K562 (cell line): ENCODE measurements around the gene GSTM2. TPM values are rescaled to one million over a fixed set of nuclear protein-coding genes. Genes with fewer than 3 reads are reported as not detected.

Source experiments
- FOXP1 ChIP-seq: sonication (generic); formaldehyde crosslinking; IDR thresholded peaks from 2 replicates; pipeline ENCODE4 v1.8.0; 2022; ENCODE audit warnings: mild to moderate bottlenecking, missing genetic modification reagents
- GABPB2 ChIP-seq: fragments of 250-450 bp; sonication (Bioruptor Pico); conservative IDR thresholded peaks from 2 replicates; pipeline ENCODE4 v1.5.1; 2021; ENCODE audit warnings: mild to moderate bottlenecking
- KAT2B ChIP-seq: IDR thresholded peaks from one replicate; pipeline ENCODE4 v1.6.1; 2012; ENCODE audit warnings: low read depth, mild to moderate bottlenecking, control low read depth, inconsistent platforms, low read length, moderate library complexity
- KLF1 ChIP-seq: fragments of 450-650 bp; IDR thresholded peaks from 2 replicates; pipeline ENCODE4 v1.6.1; 2016; ENCODE audit warnings: missing genetic modification characterization, missing compliant biosample characterization
- MGA ChIP-seq: fragments of 450-650 bp; IDR thresholded peaks from 2 replicates; pipeline ENCODE4 v1.6.1; 2016; ENCODE audit warnings: mild to moderate bottlenecking, moderate library complexity
- MYC ChIP-seq, 2 experiments: fragments of 250-450 bp in 1 of 2; sonication (Bioruptor Pico) in 1 of 2; IDR thresholded peaks; 2 replicates each; pipeline versions ENCODE4 v1.5.1 to v1.6.1; 2012 to 2021; ENCODE audit warnings: low read depth in 2 of 2, borderline replicate concordance in 1 of 2, improper control_type of control experiment in 1 of 2, low read length in 1 of 2, mild to moderate bottlenecking in 1 of 2, moderate library complexity in 1 of 2
- NR4A1 ChIP-seq, 2 experiments: fragments of 250-450 bp in 1 of 2; fragments of 450-650 bp in 1 of 2; sonication (Bioruptor Pico) in 1 of 2; IDR thresholded peaks; 2 replicates each; pipeline versions ENCODE4 v1.4.0 to v1.6.1; 2016 to 2020; ENCODE audit warnings: mild to moderate bottlenecking in 2 of 2, missing compliant biosample characterization in 1 of 2, missing genetic modification characterization in 1 of 2, moderate library complexity in 1 of 2
- PHF21A ChIP-seq: fragments of 450-650 bp; IDR thresholded peaks from 2 replicates; pipeline ENCODE4 v1.6.1; 2017; ENCODE audit warnings: low read depth, borderline replicate concordance
- RBFOX2 ChIP-seq: fragments of 200-400 bp; formaldehyde crosslinking; IDR thresholded peaks from 2 replicates; pipeline ENCODE4 v1.6.1; 2017; ENCODE audit warnings: low read depth, mild to moderate bottlenecking, low read length, moderate library complexity
- SP2 ChIP-seq: IDR thresholded peaks from 2 replicates; pipeline ENCODE4 v1.6.1; 2011; ENCODE audit warnings: mild to moderate bottlenecking, low read depth, low read length, moderate library complexity; ENCODE audit not compliant: poor library complexity, severe bottlenecking; ENCODE audit errors: extremely low read depth
- TBP ChIP-seq: optimal IDR thresholded peaks from 2 replicates; pipeline ENCODE3; 2011; ENCODE audit warnings: low read depth, low read length, improper control_type of control experiment
- THAP7 ChIP-seq: fragments of 250-450 bp; sonication (Bioruptor Pico); IDR thresholded peaks from 2 replicates; pipeline ENCODE4 v1.5.0; 2021
- XRCC5 ChIP-seq: fragments of 200-400 bp; formaldehyde crosslinking; IDR thresholded peaks from 2 replicates; pipeline ENCODE4 v1.6.1; 2017; ENCODE audit warnings: low read depth, mild to moderate bottlenecking, low read length
- ZC3H11A ChIP-seq: IDR thresholded peaks from 2 replicates; pipeline ENCODE4 v1.6.1; 2012; ENCODE audit warnings: low read depth, low read length, improper control_type of control experiment
- polyA plus RNA-seq, 8 experiments: library from polyadenylated mRNA; depleted of rRNA in 4 of 8; stranded (reverse) in 5 of 8; unstranded in 3 of 8; fragments of >200 nt; fragmentation: Nextera tagmentation in 2 of 8; fragmentation: Illumina TruSeq in 1 of 8; extraction: Ambion mirVana in 2 of 8; extraction: Trizol in 1 of 8; gene quantifications; 2 replicates each; pipeline versions ENCODE4 v1.2.1 to v1.2.3, GENCODE V29; 2011 to 2014; ENCODE audit warnings: inconsistent platforms in 1 of 8, missing spikeins in 1 of 8
- total RNA-seq, 7 experiments: library from RNA; depleted of rRNA in 6 of 7; stranded (reverse); fragments of >200 nt in 6 of 7; fragmentation: Illumina TruSeq in 2 of 7; extraction: Trizol in 2 of 7; gene quantifications; 2 replicates each; pipeline versions ENCODE4 v1.2.1 to v1.2.3, GENCODE V29; 2011 to 2021; ENCODE audit warnings: low replicate concordance in 1 of 7

Gene GSTM2
- total and polyA plus RNA-seq, 9 of the 15 experiments (the other 6 are each of a cell fraction or from before 2014, with no cell fraction given) = 1.6 to 15.1 (median 6.8) TPM

DNA sequence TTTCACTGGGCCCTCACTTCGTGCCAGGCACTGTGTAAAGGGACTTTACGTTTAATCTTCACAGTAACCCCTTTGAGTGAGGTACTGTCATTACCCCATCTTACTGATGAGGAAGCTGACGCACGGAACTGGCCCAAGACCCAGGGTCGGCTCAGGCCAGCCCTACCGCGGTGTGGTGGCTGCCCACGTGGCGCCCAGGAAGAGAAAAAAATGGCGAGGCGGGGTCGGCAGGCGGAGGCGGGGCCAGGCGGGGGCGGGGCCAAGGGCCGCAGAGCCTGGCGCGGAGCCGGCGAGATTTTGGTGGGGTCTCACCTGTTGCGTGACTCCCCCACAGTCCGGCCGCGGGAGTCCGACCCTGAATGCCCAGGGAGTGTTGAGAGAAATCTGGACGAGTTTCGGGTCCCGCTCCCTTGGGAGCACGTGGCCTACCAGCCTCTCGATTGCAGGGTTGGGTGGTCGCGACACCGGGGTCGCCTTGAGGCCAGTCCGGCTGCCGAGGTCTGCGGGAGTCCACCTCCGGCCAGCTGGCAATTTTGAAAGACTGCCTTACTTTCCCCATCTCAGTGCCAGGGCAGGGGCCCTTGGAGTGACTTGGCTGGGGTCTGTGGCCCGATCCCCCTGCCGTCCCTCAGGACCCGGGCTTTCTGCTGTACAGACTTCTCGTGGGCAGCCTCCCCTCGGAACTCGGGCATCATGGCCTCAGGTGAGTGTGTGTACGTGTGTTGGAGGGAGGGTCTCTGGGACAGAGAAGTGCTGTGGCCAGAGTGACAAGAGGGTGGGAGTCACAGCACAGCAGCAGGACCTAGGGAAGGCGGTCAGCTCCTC, 48.1 kb upstream of the GSTM2 start, which contains the start of the genes AMPD2 and GNAT2 (continued):
- TF ChIP-seq MGA (peak; percentile 67), MYC (IDR thresholded peaks at IDR 0.05; ENCODE audit: low read depth, low read length) (peak; percentile 100), MYC (CRISPR knock-in tag; IDR thresholded peaks at IDR 0.05; ENCODE audit: borderline replicate concordance, low read depth) (peak; percentile 73; the same call in 1 of the 2 replicates), TBP (peak; percentile 70), SP2 (no peak), FOXP1 (CRISPR knock-in tag) (peak; percentile 96), THAP7 (CRISPR knock-in tag) (peak; percentile 79; the same call in 1 of the 2 replicates), GABPB2 (no peak), RBFOX2 (peak; percentile 87), KLF1 (tag) (0 out of 2 replicates have a peak, but pooled peaks have one; percentile 23), NR4A1 (CRISPR knock-in tag; IDR thresholded peaks at IDR 0.05) (no peak), NR4A1 (tag; IDR thresholded peaks at IDR 0.05) (no peak; the same call in 1 of the 2 replicates), ZC3H11A (no peak; the same call in 1 of the 2 replicates), KAT2B (no peak), PHF21A (0 out of 2 replicates have a peak, but pooled peaks have one; percentile 53), XRCC5 (no peak)
